CD4-positive, alpha-beta memory T cell (primary cell): Measurements from ENCODE around the gene CNOT6. TPM values are rescaled to one million over a fixed set of nuclear protein-coding genes. Genes with fewer than 3 reads are reported as not detected.
"Not testable (repeated sequence)": the region's sequence is repeated elsewhere in the genome, so short reads cannot be mapped to it uniquely, and the experiment has no call there.

Experiments
- CTCF ChIA-PET: fragments of 350-600 bp; sonication (Branson Sonifier 250); formaldehyde crosslinking; loops from one replicate; lab custom pipeline; 2021; ENCODE audit warnings: inconsistent platforms; ENCODE audit not compliant: partially characterized antibody; lab: Charles Lee
- POLR2A ChIA-PET: fragments of 350-600 bp; sonication (Branson Sonifier 250); formaldehyde crosslinking; loops from one replicate; lab custom pipeline; 2021; ENCODE audit not compliant: partially characterized antibody; lab: Charles Lee
- DNase-seq, 5 donors: peaks; one replicate each; pipeline versions ENCODE4 v3.0.0 to v3.0.0-alpha.2; 2020 to 2022; ENCODE audit warnings: mixed read lengths in 1 of 5
- H3K27ac ChIP-seq: one replicate; pipeline ENCODE4 v1.7.0; 2013; ENCODE audit warnings: low read depth, low read length
- H3K27me3 ChIP-seq: 2 replicates; pipeline ENCODE4 v1.7.0; 2013; ENCODE audit warnings: mild to moderate bottlenecking, low read length, moderate library complexity; ENCODE audit not compliant: insufficient read depth
- H3K36me3 ChIP-seq: 2 replicates; pipeline ENCODE4 v1.7.0; 2013; ENCODE audit warnings: mild to moderate bottlenecking, low read length, moderate library complexity; ENCODE audit not compliant: insufficient read depth
- H3K4me1 ChIP-seq: 2 replicates; pipeline ENCODE4 v1.7.0; 2013; ENCODE audit warnings: mild to moderate bottlenecking, low read length, moderate library complexity; ENCODE audit not compliant: insufficient read depth
- H3K4me3 ChIP-seq, 2 donors: one replicate each; pipeline ENCODE4 v1.7.0; 2013; ENCODE audit warnings: low read length in 2 of 2, mild to moderate bottlenecking in 1 of 2
- H3K9me3 ChIP-seq, 2 donors: one replicate each; pipeline ENCODE4 v1.7.0; 2013; ENCODE audit warnings: low read length in 2 of 2, control low read depth in 1 of 2; ENCODE audit not compliant: control insufficient read depth in 1 of 2
- H3K27ac Mint-ChIP-seq, 7 donors: one replicate each; pipeline ENCODE4 v1.8.0; 2020 to 2021; ENCODE audit warnings: mixed read lengths in 7 of 7, mild to moderate bottlenecking in 6 of 7, inconsistent platforms in 3 of 7, moderate library complexity in 3 of 7
- H3K27me3 Mint-ChIP-seq, 2 donors: one replicate each; pipeline ENCODE4 v1.8.0; 2020 to 2021; ENCODE audit warnings: mixed read lengths in 2 of 2
- H3K36me3 Mint-ChIP-seq, 2 donors: one replicate each; pipeline ENCODE4 v1.8.0; 2020 to 2021; ENCODE audit warnings: mixed read lengths in 2 of 2, inconsistent platforms in 1 of 2, mild to moderate bottlenecking in 1 of 2
- H3K4me1 Mint-ChIP-seq, 4 donors: one replicate each; pipeline ENCODE4 v1.8.0; 2020 to 2021; ENCODE audit warnings: mixed read lengths in 4 of 4, mild to moderate bottlenecking in 1 of 4
- H3K4me3 Mint-ChIP-seq, 8 donors: one replicate each; pipeline ENCODE4 v1.8.0; 2020 to 2021; ENCODE audit warnings: mixed read lengths in 8 of 8, mild to moderate bottlenecking in 7 of 8, moderate library complexity in 6 of 8, inconsistent platforms in 3 of 8
- H3K9me3 Mint-ChIP-seq, 8 donors: one replicate each; pipeline ENCODE4 v1.8.0; 2020 to 2021; ENCODE audit warnings: mixed read lengths in 8 of 8, mild to moderate bottlenecking in 5 of 8, inconsistent platforms in 3 of 8, moderate library complexity in 1 of 8
- intact Hi-C: fragments of 100-400 bp; cut with micrococcal nuclease; formaldehyde crosslinking; loops from one replicate; pipeline ENCODE4 v1.15.1; 2023
- polyA plus RNA-seq, 2 donors: library from polyadenylated mRNA; unstranded; fragments of 300-500 nt; fragmentation: Illumina TruSeq; gene quantifications; one replicate each; pipeline ENCODE4 v1.2.3, GENCODE V29; 2021
- total RNA-seq, 2 experiments: library from RNA; stranded (reverse); gene quantifications; one replicate each; pipeline ENCODE4 v1.2.3, GENCODE V29; 2021

CNOT6 gene
- total and polyA plus RNA-seq, 4 experiments from 2014 or later: 3.9 to 37.8 (median 19.6) TPM

DNA sequence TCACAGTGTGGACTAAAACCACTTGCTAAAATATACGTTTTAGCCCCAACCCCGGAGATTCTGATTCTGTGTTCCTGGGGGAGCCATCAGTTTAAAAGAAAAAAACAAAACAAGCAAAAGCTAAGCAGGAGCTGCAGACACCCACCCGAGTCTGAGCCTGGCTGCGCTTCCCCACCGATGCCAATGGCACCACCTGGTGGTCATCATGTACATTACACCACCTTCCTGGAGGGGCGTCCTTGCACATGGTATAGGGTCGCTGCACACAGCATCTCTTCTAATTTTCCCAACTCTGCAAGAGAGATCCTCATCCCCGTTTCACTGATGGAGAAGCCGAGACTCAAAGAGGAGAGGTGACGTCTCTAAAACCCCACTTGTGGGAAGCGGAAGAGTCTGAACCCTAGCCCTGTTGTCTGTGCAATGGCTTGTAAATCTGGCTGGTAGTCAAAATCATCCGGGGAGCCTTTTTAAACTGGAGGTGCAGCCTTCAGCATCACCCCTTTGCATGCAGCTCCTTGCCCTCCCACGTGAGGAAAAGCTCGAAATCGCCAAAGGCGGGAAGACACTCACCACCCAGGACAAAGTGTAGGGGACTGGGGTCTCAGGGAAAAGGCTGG lies 23.1 kb upstream of the CNOT6 start:
- CTCF ChIA-PET: interaction anchor here (0.9 to 5.3 kb wide), 10 partner anchors 10 to 177 kb away, joined by 3 to 34 read pairs (median 4); no protein-coding TSS in a partner anchor
- no peak overlapping the region for H3K4me3 Mint-ChIP-seq
- intact Hi-C loops: no loop called here
- POLR2A ChIA-PET: no interaction called here
- peak in 4 of 5 donors; percentile 40 to 53 (median 44) for DNase-seq
- Histone ChIP-seq H3K27ac (no peak overlapping the region), H3K36me3 (no peaks in the 10 kb centered on the region), H3K9me3 (no peaks in the 10 kb centered on the region), H3K27me3 (no peaks in the 10 kb centered on the region), H3K4me3 (no peak overlapping the region), H3K4me1 (no peaks in the 10 kb centered on the region)
- no peak overlapping the region for H3K27ac Mint-ChIP-seq
- no peaks in the 10 kb centered on the region for H3K9me3 Mint-ChIP-seq
- peaks cover 2 to 4% of the 10 kb centered on the region in 2 donors for H3K27me3 Mint-ChIP-seq
- H3K4me1 Mint-ChIP-seq: peaks cover 0 to 2% (median 0%) of the 10 kb centered on the region in 4 donors
- H3K36me3 Mint-ChIP-seq: no peaks in the 10 kb centered on the region

DNA sequence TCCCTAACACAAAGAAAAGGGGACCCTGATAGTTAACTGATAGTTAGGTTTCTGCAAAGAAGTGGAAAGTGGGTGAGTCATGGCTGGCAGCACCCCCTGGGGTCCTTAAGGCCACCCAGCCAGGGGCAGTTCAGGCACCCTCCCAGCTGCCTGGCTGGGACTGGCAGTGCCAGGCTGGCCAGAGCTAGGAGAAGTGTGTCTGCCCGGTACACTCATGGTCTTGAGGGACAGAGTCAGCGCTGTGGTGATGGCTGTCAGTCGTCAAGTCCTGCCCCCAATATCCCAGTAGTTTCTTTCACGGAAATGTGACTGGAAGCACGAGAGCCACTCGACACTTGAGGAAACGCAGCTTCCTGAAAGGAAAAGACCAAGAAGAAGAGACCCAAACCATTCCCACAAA lies 22.3 kb upstream of the CNOT6 start:
- H3K4me1 Mint-ChIP-seq: peaks cover 0 to 2% (median 0%) of the 10 kb centered on the region in 4 donors
- no peak overlapping the region for H3K27ac Mint-ChIP-seq
- peaks cover 2 to 4% of the 10 kb centered on the region in 2 donors for H3K27me3 Mint-ChIP-seq
- H3K36me3 Mint-ChIP-seq: no peaks in the 10 kb centered on the region
- Histone ChIP-seq H3K4me3 (no peak overlapping the region), H3K27me3 (no peaks in the 10 kb centered on the region), H3K36me3 (no peaks in the 10 kb centered on the region), H3K4me1 (no peaks in the 10 kb centered on the region), H3K27ac (no peak overlapping the region), H3K9me3 (no peaks in the 10 kb centered on the region)
- no peak overlapping the region for H3K4me3 Mint-ChIP-seq
- H3K9me3 Mint-ChIP-seq: peaks cover 0 to 2% (median 0%) of the 10 kb centered on the region in 8 donors
- DNase-seq: no peak
- ChIA-PET CTCF (interaction anchor here (0.9 to 5.3 kb wide), 11 partner anchors 9 to 178 kb away, joined by 3 to 34 read pairs (median 4); no protein-coding TSS in a partner anchor), POLR2A (no interaction called here)
- intact Hi-C loops: no loop called here

DNA sequence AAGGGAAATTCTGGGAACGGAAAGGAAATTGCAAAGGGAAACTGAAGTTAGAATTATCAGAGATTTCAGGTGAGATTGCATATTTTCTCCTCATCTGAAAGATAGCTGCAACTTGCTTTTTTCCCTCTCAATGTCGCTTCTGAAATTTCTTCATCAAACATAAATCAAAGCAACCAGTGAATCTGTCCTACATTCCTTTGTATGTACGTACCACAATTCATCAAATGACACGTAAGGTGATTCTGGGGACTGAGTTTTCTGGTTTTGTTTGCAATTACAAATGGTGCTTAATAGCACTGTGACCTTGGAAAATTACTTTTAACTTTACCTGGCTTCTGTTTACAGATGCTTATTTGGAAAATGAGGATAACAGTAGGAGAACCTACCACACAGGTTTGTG lies 21.9 kb upstream of the CNOT6 start:
- ChIA-PET POLR2A (no interaction called here), CTCF (interaction anchor here (0.9 to 5.3 kb wide), 8 partner anchors 9 to 143 kb away, joined by 3 to 34 read pairs (median 4); no protein-coding TSS in a partner anchor)
- Mint-ChIP-seq H3K27ac (no peak overlapping the region), H3K27me3 (peaks cover 2 to 4% of the 10 kb centered on the region in 2 donors), H3K4me1 (peaks cover 0 to 2% (median 0%) of the 10 kb centered on the region in 4 donors), H3K4me3 (no peak overlapping the region), H3K9me3 (peaks cover 0 to 2% (median 0%) of the 10 kb centered on the region in 8 donors), H3K36me3 (no peaks in the 10 kb centered on the region)
- Histone ChIP-seq H3K9me3 (no peaks in the 10 kb centered on the region), H3K27me3 (no peaks in the 10 kb centered on the region), H3K4me3 (no peak overlapping the region), H3K4me1 (no peaks in the 10 kb centered on the region), H3K36me3 (no peaks in the 10 kb centered on the region), H3K27ac (no peak overlapping the region)
- no peak for DNase-seq
- intact Hi-C loops: no loop called here

DNA sequence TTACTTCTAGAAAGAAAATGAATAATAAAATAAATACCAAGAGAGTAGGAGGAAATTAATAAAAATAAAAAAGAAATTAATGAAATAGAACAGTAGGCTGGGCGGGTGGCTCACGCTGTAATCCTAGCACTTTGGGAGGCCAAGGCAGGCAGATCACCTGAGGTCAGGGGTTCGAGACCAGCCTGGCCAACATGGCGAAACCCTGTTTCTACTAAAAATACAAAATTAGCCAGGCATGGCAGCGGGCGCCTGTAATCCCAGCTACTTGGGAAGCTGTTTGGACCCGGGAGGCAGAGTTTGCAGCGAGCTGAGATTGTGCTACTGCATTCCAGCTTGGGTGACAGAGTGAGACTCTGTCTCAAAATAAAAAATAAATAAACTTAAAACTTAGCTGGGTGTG lies 20.8 kb upstream of the CNOT6 start:
- H3K4me1 ChIP-seq, intact Hi-C loops, H3K27ac ChIP-seq, H3K9me3 ChIP-seq, DNase-seq, H3K27ac Mint-ChIP-seq, H3K27me3 Mint-ChIP-seq, H3K4me3 ChIP-seq, POLR2A ChIA-PET, H3K9me3 Mint-ChIP-seq, H3K36me3 Mint-ChIP-seq, H3K4me3 Mint-ChIP-seq, H3K4me1 Mint-ChIP-seq, H3K36me3 ChIP-seq, H3K27me3 ChIP-seq: not testable (repeated sequence)
- CTCF ChIA-PET: interaction anchor here (1.0 to 5.3 kb wide), 6 partner anchors 7 to 145 kb away, joined by 3 to 34 read pairs (median 4); no protein-coding TSS in a partner anchor

DNA sequence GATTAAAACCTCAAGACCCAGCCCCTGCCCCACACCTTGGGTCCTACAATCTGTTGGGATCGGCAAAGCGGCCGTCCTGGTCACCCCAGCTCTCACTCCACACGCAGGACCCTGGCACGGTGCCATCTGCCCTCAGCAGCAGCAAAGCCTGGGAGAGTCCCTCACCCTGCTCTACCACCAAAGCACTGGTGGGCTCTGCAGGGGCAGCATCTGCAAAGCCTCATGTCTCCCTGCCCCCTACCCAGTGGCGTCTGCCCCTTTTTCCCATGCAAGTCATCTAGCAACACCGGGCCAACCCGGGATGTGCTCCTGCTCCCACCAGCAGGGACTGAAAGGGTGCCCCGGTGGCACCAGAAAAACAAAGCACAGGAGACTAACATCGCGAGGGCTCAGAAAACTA lies 19.6 kb upstream of the CNOT6 start:
- ChIA-PET CTCF (interaction anchor here (1.5 to 4.1 kb wide), 2 partner anchors 15 to 146 kb away, joined by 5 to 34 read pairs; no protein-coding TSS in a partner anchor), POLR2A (no interaction called here)
- Histone ChIP-seq H3K4me3 (no peak overlapping the region), H3K4me1 (no peaks in the 10 kb centered on the region), H3K36me3 (no peaks in the 10 kb centered on the region), H3K27ac (no peak overlapping the region), H3K9me3 (no peaks in the 10 kb centered on the region), H3K27me3 (no peaks in the 10 kb centered on the region)
- Mint-ChIP-seq H3K27ac (no peak overlapping the region), H3K36me3 (no peaks in the 10 kb centered on the region), H3K27me3 (peaks cover 2 to 4% of the 10 kb centered on the region in 2 donors), H3K4me3 (no peak overlapping the region), H3K9me3 (peaks cover 0 to 2% (median 0%) of the 10 kb centered on the region in 8 donors), H3K4me1 (peaks cover 0 to 2% (median 0%) of the 10 kb centered on the region in 4 donors)
- intact Hi-C loops: no loop called here
- no peak for DNase-seq

DNA sequence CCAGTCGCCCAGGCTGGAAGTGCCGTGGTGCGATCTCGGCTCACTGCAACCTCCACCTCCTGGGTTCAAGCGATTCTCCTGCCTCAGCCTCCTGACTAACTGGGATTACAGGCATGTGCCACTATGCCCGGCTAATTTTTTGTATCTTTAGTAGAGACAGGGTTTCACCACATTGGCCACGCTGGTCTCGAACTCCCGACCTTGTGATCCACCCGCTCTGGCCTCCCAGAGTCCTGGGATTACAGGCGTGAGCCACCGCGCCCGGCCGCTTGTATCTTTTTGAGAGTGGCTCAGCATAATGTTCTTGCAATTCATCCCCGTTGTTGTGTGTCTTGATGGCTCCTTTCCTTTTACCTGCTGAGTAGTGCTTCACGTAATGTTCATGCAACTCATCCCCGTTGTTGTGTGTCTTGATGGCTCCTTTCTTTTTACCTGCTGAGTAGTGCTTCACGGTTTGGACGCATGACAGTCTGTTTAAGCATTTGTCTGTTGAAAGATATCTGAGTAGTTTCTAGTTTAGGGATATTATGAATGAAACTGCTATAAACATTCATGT lies 18.1 kb upstream of the CNOT6 start:
- H3K27me3 ChIP-seq, H3K27me3 Mint-ChIP-seq, H3K36me3 Mint-ChIP-seq, H3K9me3 ChIP-seq, POLR2A ChIA-PET, H3K36me3 ChIP-seq, H3K4me1 Mint-ChIP-seq, H3K27ac Mint-ChIP-seq, H3K4me3 ChIP-seq, CTCF ChIA-PET, H3K4me1 ChIP-seq, H3K9me3 Mint-ChIP-seq, DNase-seq, H3K27ac ChIP-seq, H3K4me3 Mint-ChIP-seq, intact Hi-C loops: not testable (repeated sequence)

DNA sequence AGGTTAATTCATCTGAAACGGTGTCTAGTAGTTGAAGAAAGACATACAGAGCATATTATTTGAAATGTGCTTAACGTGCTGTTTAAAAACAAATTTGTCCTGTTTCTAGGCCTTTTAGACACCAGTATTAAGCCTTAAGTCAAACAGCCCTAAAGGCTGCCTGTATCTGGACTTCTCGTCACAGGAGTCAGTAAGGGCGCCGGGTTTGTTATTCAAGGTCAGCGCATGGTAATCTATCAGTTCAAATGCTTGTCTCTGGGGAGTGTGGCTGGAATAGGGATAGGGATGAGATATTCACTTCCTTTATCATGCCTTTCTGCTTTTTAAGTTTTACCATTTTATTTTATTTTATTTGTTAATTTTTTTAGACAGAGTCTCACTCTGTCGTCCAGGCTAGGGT lies 9.4 kb upstream of the CNOT6 start:
- Histone ChIP-seq H3K9me3 (no peaks in the 10 kb centered on the region), H3K4me1 (no peaks in the 10 kb centered on the region), H3K36me3 (no peaks in the 10 kb centered on the region), H3K27me3 (no peaks in the 10 kb centered on the region), H3K4me3 (no peak overlapping the region), H3K27ac (no peak overlapping the region)
- DNase-seq: no peak
- intact Hi-C loops: no loop called here
- H3K9me3 Mint-ChIP-seq: peaks cover 0 to 3% (median 0%) of the 10 kb centered on the region in 8 donors
- no peak overlapping the region for H3K4me3 Mint-ChIP-seq
- no peaks in the 10 kb centered on the region for H3K27me3 Mint-ChIP-seq
- POLR2A ChIA-PET: no interaction called here
- no peaks in the 10 kb centered on the region for H3K4me1 Mint-ChIP-seq
- H3K36me3 Mint-ChIP-seq: no peaks in the 10 kb centered on the region
- CTCF ChIA-PET: interaction anchor here (1.5 kb wide), 1 partner anchor 12 kb away, joined by 4 read pairs; no protein-coding TSS in a partner anchor
- peak overlapping the region in 1 of 7 donors; percentile 13 for H3K27ac Mint-ChIP-seq
